OCI-LY7 (cell line): Measurements from ENCODE around the gene C16orf95. TPM values are rescaled to one million over a fixed set of nuclear protein-coding genes. Genes with fewer than 3 reads are reported as not detected.
"Not testable (repeated sequence)": the region's sequence is repeated elsewhere in the genome, so short reads cannot be mapped to it uniquely, and the experiment has no call there.

Experiments
- BruUV-seq: library from RNA; stranded (reverse); fragments of 400-500 nt; replicated peaks from 2 replicates; lab custom pipeline; 2021; lab: Mats Ljungman, UMichigan
- CTCF ChIA-PET: fragments of 300-600 bp; sonication (Branson Sonifier 250); formaldehyde crosslinking; loops from one replicate; lab custom pipeline; 2022; ENCODE audit warnings: antibody characterized with exemption; ENCODE audit not compliant: unreplicated experiment; lab: Charles Lee
- POLR2A ChIA-PET: fragments of 300-600 bp; sonication (Branson Sonifier 250); formaldehyde crosslinking; loops from one replicate; lab custom pipeline; 2022; ENCODE audit warnings: antibody characterized with exemption; lab: Charles Lee
- DNase-seq: peaks from one replicate; pipeline ENCODE4 v3.0.0-alpha.2; 2015; ENCODE audit warnings: low spot score
- H2AFZ ChIP-seq: fragments of 200-600 bp; sonication (generic), shearing (Covaris generic); 2 replicates; pipeline ENCODE4 v1.6.1; 2014; ENCODE audit warnings: mild to moderate bottlenecking, antibody characterized with exemption, low read length, moderate library complexity
- H3K27ac ChIP-seq: fragments of 200-600 bp; sonication (generic); 2 replicates; pipeline ENCODE4 v1.5.1; 2014; ENCODE audit warnings: mixed run types, low read depth, mild to moderate bottlenecking, moderate library complexity, low read length, inconsistent platforms; ENCODE audit not compliant: poor library complexity, severe bottlenecking
- H3K36me3 ChIP-seq: fragments of 200-600 bp; sonication (generic); 2 replicates; pipeline ENCODE4 v1.6.1; 2014; ENCODE audit warnings: mild to moderate bottlenecking, antibody characterized with exemption, low read length, moderate library complexity, mixed read lengths; ENCODE audit not compliant: insufficient read depth
- H3K4me1 ChIP-seq: fragments of 200-600 bp; sonication (generic); 2 replicates; pipeline ENCODE4 v1.5.1; 2014; ENCODE audit warnings: mild to moderate bottlenecking, low read length; ENCODE audit not compliant: insufficient read depth, poor library complexity, severe bottlenecking
- H3K4me2 ChIP-seq: fragments of 200-600 bp; sonication (generic); 2 replicates; pipeline ENCODE4 v1.6.1; 2014; ENCODE audit warnings: mild to moderate bottlenecking, low read length
- H3K4me3 ChIP-seq: fragments of 200-600 bp; sonication (generic); 2 replicates; pipeline ENCODE4 v1.5.1; 2014; ENCODE audit warnings: mild to moderate bottlenecking, low read depth, low read length; ENCODE audit not compliant: poor library complexity, severe bottlenecking
- H3K79me2 ChIP-seq: fragments of 200-600 bp; sonication (generic); 2 replicates; pipeline ENCODE4 v1.6.1; 2016; ENCODE audit warnings: low read depth, mild to moderate bottlenecking, low read length, moderate library complexity, mixed read lengths; ENCODE audit not compliant: insufficient read depth
- H3K9me2 ChIP-seq: fragments of 200-600 bp; sonication (generic); 2 replicates; pipeline ENCODE4 v1.6.1; 2016; ENCODE audit warnings: mild to moderate bottlenecking, low read length, mixed read lengths; ENCODE audit not compliant: insufficient read depth
- H3K9me3 ChIP-seq: fragments of 200-600 bp; sonication (generic); 2 replicates; pipeline ENCODE4 v1.6.1; 2014; ENCODE audit warnings: mild to moderate bottlenecking, mixed run types, low read length, mixed read lengths
- H4K20me1 ChIP-seq: fragments of 200-600 bp; sonication (generic); 2 replicates; pipeline ENCODE4 v1.6.1; 2014; ENCODE audit warnings: mild to moderate bottlenecking, antibody characterized with exemption, low read length, moderate library complexity, mixed read lengths; ENCODE audit not compliant: insufficient read depth
- CTCF ChIP-seq: fragments of 200-600 bp; sonication (generic); conservative IDR thresholded peaks from 2 replicates; pipeline ENCODE4 v1.5.1; 2014; ENCODE audit warnings: mild to moderate bottlenecking, antibody characterized with exemption, low read length, moderate library complexity, mixed read lengths
- EZH2phosphoT487 ChIP-seq: fragments of 200-600 bp; sonication (generic); IDR thresholded peaks from 2 replicates; pipeline ENCODE4 v1.6.1; 2018; ENCODE audit warnings: low read depth, borderline replicate concordance, mild to moderate bottlenecking, mixed run types, antibody characterized with exemption, low read length, moderate library complexity, mixed read lengths
- intact Hi-C: fragments of 100-400 bp; cut with micrococcal nuclease; formaldehyde crosslinking; loops from one replicate; pipeline ENCODE4 v1.10.0; 2022; ENCODE audit not compliant: unreplicated experiment
- total RNA-seq, 2 experiments: library from RNA; depleted of rRNA in 1 of 2; stranded (reverse); fragments of >200 nt in 1 of 2; shearing (Covaris generic) in 1 of 2; gene quantifications; 2 replicates each; pipeline ENCODE4 v1.2.3, GENCODE V29; 2014 to 2022

The C16orf95 gene
- total RNA-seq, 2 experiments from 2014 or later: 8.5 to 22.1 TPM

DNA sequence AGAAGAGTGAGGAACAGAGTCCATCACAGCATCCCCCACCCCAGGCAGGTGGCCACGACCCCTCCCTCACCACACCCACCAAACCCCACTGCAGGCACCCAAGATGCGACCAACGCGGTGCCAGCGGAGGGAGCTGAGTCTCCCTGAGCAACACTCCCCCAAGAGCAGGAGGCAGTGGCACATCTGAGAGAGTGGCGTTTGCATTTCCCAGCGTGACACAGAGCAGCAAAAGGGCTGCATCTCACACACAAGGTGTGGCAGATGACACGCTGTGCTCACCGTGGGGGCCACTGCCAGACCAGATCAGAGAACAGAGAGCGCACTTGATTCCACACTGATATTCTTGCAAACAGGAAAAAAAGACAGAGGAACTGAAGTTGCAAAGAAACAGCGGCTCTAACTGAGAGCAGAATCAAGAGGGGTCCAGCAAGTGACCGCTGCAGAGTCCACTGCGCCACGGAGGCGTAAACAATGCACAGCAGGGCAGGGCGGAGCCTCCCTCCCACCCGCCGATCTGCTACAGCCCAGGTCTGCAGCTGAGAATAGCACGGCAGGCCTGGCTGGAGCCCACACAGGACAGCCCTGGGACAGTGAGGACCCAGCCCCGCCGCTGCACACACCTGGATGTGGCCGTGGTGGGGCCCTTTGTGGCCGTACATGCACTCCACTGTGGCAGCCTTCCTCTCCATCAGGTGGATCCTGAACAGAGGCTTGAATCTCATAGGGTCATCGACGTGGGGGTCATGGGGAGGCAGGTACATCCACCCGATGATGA, 26.0 kb upstream of the C16orf95 start:
- Histone ChIP-seq H3K27ac (no peak overlapping the region), H2AFZ (no peak overlapping the region), H3K4me2 (no peak overlapping the region), H3K9me2 (no peaks in the 10 kb centered on the region), H3K9me3 (no peaks in the 10 kb centered on the region), H3K36me3 (peaks cover 46% of the 10 kb centered on the region), H3K4me1 (no peaks in the 10 kb centered on the region), H3K79me2 (no peaks in the 10 kb centered on the region), H4K20me1 (no peaks in the 10 kb centered on the region), H3K4me3 (no peak overlapping the region)
- intact Hi-C loops: no loop called here
- TF ChIP-seq CTCF (no peak), EZH2phosphoT487 (no peak)
- BruUV-seq: no TSS peak
- ChIA-PET CTCF (no interaction called here), POLR2A (no interaction called here)
- no peak for DNase-seq

GRCh38 chr16:87342504-87342903, 25.3 kb upstream of the C16orf95 start:
- no TSS peak for BruUV-seq
- intact Hi-C loops: no loop called here
- Histone ChIP-seq H3K4me3 (no peak overlapping the region), H3K79me2 (no peaks in the 10 kb centered on the region), H3K27ac (no peak overlapping the region), H3K4me1 (no peaks in the 10 kb centered on the region), H3K9me3 (no peaks in the 10 kb centered on the region), H4K20me1 (no peaks in the 10 kb centered on the region), H2AFZ (no peak overlapping the region), H3K36me3 (peaks cover 46% of the 10 kb centered on the region), H3K4me2 (no peak overlapping the region), H3K9me2 (no peaks in the 10 kb centered on the region)
- TF ChIP-seq CTCF (no peak), EZH2phosphoT487 (no peak)
- POLR2A ChIA-PET: no interaction called here
- DNase-seq: no peak
- CTCF ChIA-PET: no interaction called here

GRCh38 chr16:87340198-87340597, 23.0 kb upstream of the C16orf95 start:
- no peak for DNase-seq
- Histone ChIP-seq H3K4me1 (no peaks in the 10 kb centered on the region), H3K27ac (no peak overlapping the region), H3K9me3 (no peaks in the 10 kb centered on the region), H3K79me2 (no peaks in the 10 kb centered on the region), H4K20me1 (no peaks in the 10 kb centered on the region), H3K4me3 (no peak overlapping the region), H3K9me2 (no peaks in the 10 kb centered on the region), H2AFZ (no peak overlapping the region), H3K36me3 (peaks cover 42% of the 10 kb centered on the region), H3K4me2 (no peak overlapping the region)
- CTCF ChIA-PET: no interaction called here
- TF ChIP-seq CTCF (no peak), EZH2phosphoT487 (no peak)
- BruUV-seq: no TSS peak
- POLR2A ChIA-PET: no interaction called here
- intact Hi-C loops: no loop called here

DNA sequence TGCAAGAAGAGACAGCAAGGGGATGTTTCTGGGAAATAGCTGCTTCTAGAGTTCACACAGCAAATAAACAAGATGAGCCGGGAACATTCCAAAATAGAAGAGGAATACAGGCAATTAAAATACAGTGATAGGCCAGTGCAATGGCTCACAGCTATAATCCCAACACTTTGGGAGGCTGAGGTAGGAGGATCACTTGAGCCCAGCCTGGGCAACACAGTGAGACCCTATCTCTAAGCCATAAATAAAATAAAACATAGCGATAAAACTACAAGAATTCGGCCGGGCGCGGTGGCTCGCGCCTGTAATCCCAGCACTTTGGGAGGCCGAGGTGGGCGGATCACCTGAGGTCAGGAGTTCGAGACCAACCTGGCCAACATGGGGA, 22.5 kb upstream of the C16orf95 start:
- H2AFZ ChIP-seq, POLR2A ChIA-PET, intact Hi-C loops, H3K27ac ChIP-seq, H3K4me3 ChIP-seq, H3K9me2 ChIP-seq, DNase-seq, H3K4me1 ChIP-seq, BruUV-seq, H3K9me3 ChIP-seq, H4K20me1 ChIP-seq, CTCF ChIA-PET, H3K79me2 ChIP-seq, H3K4me2 ChIP-seq: not testable (repeated sequence)
- H3K36me3 ChIP-seq: peaks cover 45% of the 10 kb centered on the region
